Activated CD8-positive, alpha-beta T cell treated with anti-CD3 and anti-CD28 coated beads, Interleukin-2, amount 10 ng/mL, durations not matched to agents 7 days and 5 days (primary cell): ENCODE measurements around the gene CDK14. TPM values are rescaled to one million over a fixed set of nuclear protein-coding genes. Genes with fewer than 3 reads are reported as not detected.
"Not testable (repeated sequence)": the region's sequence is repeated elsewhere in the genome, so short reads cannot be mapped to it uniquely, and the experiment has no call there.

ENCODE experiments used
- ATAC-seq: fragments of 150-1000 bp; cut with Tn5 transposase; one replicate; pipeline ENCODE4 v1.10.0; 2021; ENCODE audit warnings: moderate library complexity
- CTCF ChIA-PET: fragments of 350-600 bp; sonication (Branson Sonifier 250); formaldehyde crosslinking; loops from one replicate; lab custom pipeline; 2021; ENCODE audit warnings: antibody characterized with exemption; lab: Charles Lee
- POLR2A ChIA-PET: fragments of 350-600 bp; sonication (Branson Sonifier 250); formaldehyde crosslinking; loops from one replicate; lab custom pipeline; 2021; ENCODE audit warnings: antibody characterized with exemption; lab: Charles Lee
- DNase-seq: peaks from one replicate; pipeline ENCODE4 v3.0.0-alpha.2; 2020
- H3K27ac Mint-ChIP-seq: one replicate; pipeline ENCODE4 v1.8.0; 2021; ENCODE audit warnings: mild to moderate bottlenecking, mixed read lengths
- H3K27me3 Mint-ChIP-seq: one replicate; pipeline ENCODE4 v1.8.0; 2021; ENCODE audit warnings: low read depth, mixed read lengths
- H3K36me3 Mint-ChIP-seq: one replicate; pipeline ENCODE4 v1.8.0; 2021; ENCODE audit warnings: low read depth, mixed read lengths
- H3K4me1 Mint-ChIP-seq: one replicate; pipeline ENCODE4 v1.8.0; 2021; ENCODE audit warnings: low read depth, mixed read lengths
- H3K4me3 Mint-ChIP-seq: one replicate; pipeline ENCODE4 v1.8.0; 2021; ENCODE audit warnings: mild to moderate bottlenecking, mixed read lengths
- H3K9me3 Mint-ChIP-seq: one replicate; pipeline ENCODE4 v1.8.0; 2022; ENCODE audit warnings: mixed read lengths; ENCODE audit not compliant: insufficient read depth
- total RNA-seq, 2 experiments: library from RNA; stranded (reverse); gene quantifications; one replicate each; pipeline ENCODE4 v1.2.3, GENCODE V29; 2021

The CDK14 gene
- total RNA-seq, 2 experiments from 2014 or later, result not detected

GRCh38 chr7:90772410-90772809, 176.3 kb downstream of the CDK14 start:
- no peak overlapping the region for H3K4me3 Mint-ChIP-seq
- H3K36me3 Mint-ChIP-seq, result no peaks in the 10 kb centered on the region
- H3K27ac Mint-ChIP-seq, result no peak overlapping the region
- H3K9me3 Mint-ChIP-seq, result no peaks in the 10 kb centered on the region
- POLR2A ChIA-PET, result no interaction called here
- ATAC-seq (no peak), DNase-seq (no peak)
- CTCF ChIA-PET, result no interaction called here
- no peaks in the 10 kb centered on the region for H3K27me3 Mint-ChIP-seq
- H3K4me1 Mint-ChIP-seq, result no peaks in the 10 kb centered on the region

- H3K27ac Mint-ChIP-seq, result no peak overlapping the region
- DNase-seq (no peak), ATAC-seq (no peak)
- H3K9me3 Mint-ChIP-seq, result no peaks in the 10 kb centered on the region
- ChIA-PET CTCF (no interaction called here), POLR2A (no interaction called here)
- H3K4me3 Mint-ChIP-seq, result no peak overlapping the region
- H3K4me1 Mint-ChIP-seq, result no peaks in the 10 kb centered on the region
- H3K36me3 Mint-ChIP-seq, result no peaks in the 10 kb centered on the region
- H3K27me3 Mint-ChIP-seq, result no peaks in the 10 kb centered on the region
Measured at GRCh38 chr7:90773269-90773668, 177.1 kb downstream of the CDK14 start.

DNA sequence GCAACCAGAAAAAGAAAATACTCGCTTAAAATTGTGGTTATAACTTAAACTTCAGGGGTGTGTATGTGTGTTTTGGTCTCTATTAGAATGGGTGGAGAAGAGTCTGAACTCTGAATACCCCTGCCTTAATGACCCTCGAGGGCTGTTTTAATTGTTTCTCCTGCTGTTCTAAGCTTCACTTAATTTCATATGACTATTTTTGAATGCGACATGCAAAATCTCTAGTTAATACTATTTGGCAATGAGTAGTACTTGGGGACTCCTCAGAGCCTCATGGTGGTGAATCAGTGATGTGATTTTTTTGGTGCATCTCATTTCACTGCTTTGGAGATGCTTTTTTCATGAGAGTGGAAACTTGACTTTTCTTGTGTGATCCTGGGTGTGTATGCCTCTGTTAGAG, 178.6 kb downstream of the CDK14 start:
- no peak for DNase-seq
- H3K36me3 Mint-ChIP-seq, result no peaks in the 10 kb centered on the region
- no peak overlapping the region for H3K27ac Mint-ChIP-seq
- no peaks in the 10 kb centered on the region for H3K4me1 Mint-ChIP-seq
- H3K27me3 Mint-ChIP-seq, result no peaks in the 10 kb centered on the region
- H3K9me3 Mint-ChIP-seq, result no peaks in the 10 kb centered on the region
- no peak overlapping the region for H3K4me3 Mint-ChIP-seq
- ChIA-PET POLR2A (no interaction called here), CTCF (no interaction called here)
- no peak for ATAC-seq

DNA sequence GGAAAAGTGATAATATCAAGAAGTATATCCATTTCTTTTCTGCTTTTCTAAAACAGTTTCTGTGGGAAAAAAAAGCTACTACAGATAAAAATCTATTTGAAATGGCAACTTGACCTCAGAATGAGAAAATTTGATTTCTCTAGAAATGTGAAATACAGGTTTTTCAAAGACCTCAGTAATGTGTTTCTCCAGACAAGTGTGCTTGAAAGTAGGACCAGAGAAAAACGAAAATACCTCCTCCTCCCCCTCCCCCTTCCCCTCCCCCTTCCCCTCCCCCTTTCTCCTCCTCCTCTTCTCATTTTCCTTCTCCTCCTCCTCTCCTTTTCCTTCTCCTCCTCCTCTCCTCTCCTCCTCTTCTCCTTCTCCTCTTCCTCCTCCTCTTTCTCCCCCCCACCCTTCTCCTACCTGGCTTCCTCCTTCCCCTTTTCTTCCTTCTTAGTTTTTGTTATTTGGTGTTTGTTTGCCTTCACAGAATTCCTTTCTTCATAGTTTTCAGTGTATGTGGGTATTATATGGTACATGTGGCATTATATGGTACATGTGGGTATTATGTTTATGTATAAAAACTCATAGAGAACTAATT, 179.4 kb downstream of the CDK14 start:
- DNase-seq (no peak), ATAC-seq (no peak)
- Mint-ChIP-seq H3K4me3 (no peak overlapping the region), H3K4me1 (no peaks in the 10 kb centered on the region), H3K36me3 (no peaks in the 10 kb centered on the region), H3K9me3 (no peaks in the 10 kb centered on the region), H3K27ac (no peak overlapping the region), H3K27me3 (no peaks in the 10 kb centered on the region)
- POLR2A ChIA-PET, result no interaction called here
- CTCF ChIA-PET, result no interaction called here

- ChIA-PET POLR2A (no interaction called here), CTCF (no interaction called here)
- no peaks in the 10 kb centered on the region for H3K4me1 Mint-ChIP-seq
- DNase-seq, result no peak
- H3K36me3 Mint-ChIP-seq, result no peaks in the 10 kb centered on the region
- H3K27ac Mint-ChIP-seq, result no peak overlapping the region
- no peaks in the 10 kb centered on the region for H3K27me3 Mint-ChIP-seq
- H3K4me3 Mint-ChIP-seq, result no peak overlapping the region
- no peaks in the 10 kb centered on the region for H3K9me3 Mint-ChIP-seq
- no peak for ATAC-seq
Measured at GRCh38 chr7:90777041-90777440, 180.9 kb downstream of the CDK14 start.

DNA sequence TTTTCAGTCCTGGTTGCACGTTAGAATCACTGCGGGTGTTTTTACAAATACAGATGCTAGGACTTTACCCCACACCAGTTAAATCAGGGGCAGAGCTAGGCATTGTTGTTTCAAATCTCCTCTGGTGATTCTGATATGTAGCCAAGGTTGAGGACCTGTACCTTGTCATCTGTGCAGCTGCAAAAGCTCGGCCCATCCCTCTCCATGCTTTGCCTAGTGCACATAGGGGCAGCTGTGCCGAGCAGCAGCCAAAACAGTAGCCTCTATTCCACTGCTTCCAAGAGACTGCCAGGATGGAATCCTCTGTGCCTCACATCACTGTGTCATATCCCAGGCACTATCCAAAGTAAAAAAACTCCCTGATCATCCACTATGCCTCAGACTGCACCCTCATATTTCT, 181.3 kb downstream of the CDK14 start:
- ATAC-seq, result no peak

GRCh38 chr7:90777886-90778285, 181.8 kb downstream of the CDK14 start:
- no peak overlapping the region for H3K27ac Mint-ChIP-seq
- DNase-seq (no peak), ATAC-seq (no peak)
- no peaks in the 10 kb centered on the region for H3K4me1 Mint-ChIP-seq
- CTCF ChIA-PET, result no interaction called here
- no peak overlapping the region for H3K4me3 Mint-ChIP-seq
- no peaks in the 10 kb centered on the region for H3K27me3 Mint-ChIP-seq
- POLR2A ChIA-PET, result no interaction called here
- H3K36me3 Mint-ChIP-seq, result no peaks in the 10 kb centered on the region
- no peaks in the 10 kb centered on the region for H3K9me3 Mint-ChIP-seq

More for the DNA sequence above, 181.3 kb downstream of the CDK14 start:
- Mint-ChIP-seq H3K27me3 (no peaks in the 10 kb centered on the region), H3K4me1 (no peaks in the 10 kb centered on the region), H3K4me3 (no peak overlapping the region), H3K27ac (no peak overlapping the region), H3K36me3 (no peaks in the 10 kb centered on the region), H3K9me3 (no peaks in the 10 kb centered on the region)
- ChIA-PET POLR2A (no interaction called here), CTCF (no interaction called here)
- DNase-seq, result no peak

- Mint-ChIP-seq H3K4me1 (no peaks in the 10 kb centered on the region), H3K27ac (no peak overlapping the region), H3K4me3 (no peak overlapping the region), H3K9me3 (peaks cover 9% of the 10 kb centered on the region), H3K27me3 (no peaks in the 10 kb centered on the region), H3K36me3 (no peaks in the 10 kb centered on the region)
- no peak for ATAC-seq
- POLR2A ChIA-PET, result no interaction called here
- DNase-seq, result no peak
- CTCF ChIA-PET, result no interaction called here
Measured at GRCh38 chr7:90788052-90788451, 191.9 kb downstream of the CDK14 start.

GRCh38 chr7:90789736-90790306, 193.7 kb downstream of the CDK14 start:
- ChIA-PET POLR2A (no interaction called here), CTCF (no interaction called here)
- DNase-seq, result no peak
- Mint-ChIP-seq H3K4me3 (no peak overlapping the region), H3K4me1 (no peaks in the 10 kb centered on the region), H3K27ac (no peak overlapping the region), H3K9me3 (peaks cover 20% of the 10 kb centered on the region), H3K27me3 (no peaks in the 10 kb centered on the region), H3K36me3 (no peaks in the 10 kb centered on the region)
- no peak for ATAC-seq

GRCh38 chr7:90791596-90791995, 195.5 kb downstream of the CDK14 start:
- no peaks in the 10 kb centered on the region for H3K27me3 Mint-ChIP-seq
- no peak overlapping the region for H3K27ac Mint-ChIP-seq
- no peak overlapping the region for H3K4me3 Mint-ChIP-seq
- CTCF ChIA-PET, result no interaction called here
- no peaks in the 10 kb centered on the region for H3K4me1 Mint-ChIP-seq
- DNase-seq (no peak), ATAC-seq (no peak)
- H3K36me3 Mint-ChIP-seq, result no peaks in the 10 kb centered on the region
- POLR2A ChIA-PET, result no interaction called here
- H3K9me3 Mint-ChIP-seq, result peaks cover 25% of the 10 kb centered on the region

DNA sequence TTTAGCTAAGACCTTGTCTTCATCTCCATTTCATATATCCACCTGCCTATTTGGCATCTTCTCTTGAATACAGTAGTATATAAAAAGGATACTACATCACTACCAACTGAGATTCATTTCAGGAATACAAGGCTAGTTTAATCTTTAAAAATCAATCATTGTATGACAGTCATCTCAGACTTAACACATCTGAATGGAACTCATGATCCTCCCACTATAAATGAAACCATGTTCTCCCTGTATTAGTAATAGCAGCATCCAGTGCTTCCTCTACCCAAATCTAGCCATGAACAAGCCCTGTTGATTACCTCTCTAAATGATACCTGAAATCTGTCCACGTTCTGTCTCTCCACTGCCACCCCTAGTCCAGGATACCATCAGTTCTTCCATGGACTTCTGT, 196.2 kb downstream of the CDK14 start:
- ChIA-PET POLR2A (no interaction called here), CTCF (no interaction called here)
- no peak overlapping the region for H3K27ac Mint-ChIP-seq

GRCh38 chr7:90794234-90794633, 198.1 kb downstream of the CDK14 start:
- H3K4me3 Mint-ChIP-seq, POLR2A ChIA-PET, H3K4me1 Mint-ChIP-seq, CTCF ChIA-PET, ATAC-seq, H3K36me3 Mint-ChIP-seq, H3K27me3 Mint-ChIP-seq, DNase-seq, H3K27ac Mint-ChIP-seq: not testable (repeated sequence)
- H3K9me3 Mint-ChIP-seq, result peaks cover 33% of the 10 kb centered on the region

More for the DNA sequence above, 196.2 kb downstream of the CDK14 start:
- Mint-ChIP-seq H3K27me3 (no peaks in the 10 kb centered on the region), H3K36me3 (no peaks in the 10 kb centered on the region), H3K4me1 (no peaks in the 10 kb centered on the region), H3K9me3 (peaks cover 25% of the 10 kb centered on the region), H3K4me3 (no peak overlapping the region)
- DNase-seq (no peak), ATAC-seq (no peak)

DNA sequence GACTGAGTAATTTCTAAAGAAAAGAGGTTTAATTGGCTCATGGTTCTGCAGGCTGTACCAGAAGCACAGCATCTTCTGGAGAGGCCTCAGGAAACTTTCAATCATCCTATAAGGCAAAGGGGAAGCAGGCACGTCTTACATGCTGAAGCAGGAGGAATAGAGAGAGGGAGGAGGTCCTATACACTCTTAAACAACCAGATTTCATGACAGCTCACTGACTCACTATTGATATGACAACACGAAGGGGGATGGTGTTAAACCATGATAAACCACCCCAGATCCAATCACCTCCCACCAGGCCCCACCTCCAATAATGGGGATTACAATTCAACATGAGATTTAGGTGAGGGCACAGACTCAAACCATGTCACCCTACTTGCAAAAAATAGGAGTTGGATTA, 201.5 kb downstream of the CDK14 start:
- Mint-ChIP-seq H3K4me1 (no peaks in the 10 kb centered on the region), H3K27ac (no peak overlapping the region), H3K9me3 (peaks cover 33% of the 10 kb centered on the region), H3K36me3 (no peaks in the 10 kb centered on the region), H3K27me3 (no peaks in the 10 kb centered on the region), H3K4me3 (no peak overlapping the region)
- ChIA-PET POLR2A (no interaction called here), CTCF (no interaction called here)
- ATAC-seq, result no peak
- DNase-seq, result no peak
